ACC112 (cell line): ENCODE results near the gene DEPP1.
A peak's percentile ranks its signal among the peaks of the same experiment; 100 is the strongest.

Experiments used
- H2AFZ ChIP-seq: fragments of 200-600 bp; sonication (generic); one replicate; pipeline ENCODE4 v1.6.0; 2017; ENCODE audit warnings: antibody characterized with exemption, low read length; ENCODE audit not compliant: unreplicated experiment
- H3K27ac ChIP-seq: fragments of 200-600 bp; sonication (generic); 2 replicates; pipeline ENCODE4 v1.5.1; 2014; ENCODE audit warnings: low read depth, mild to moderate bottlenecking, antibody characterized with exemption, low read length, moderate library complexity
- H3K27me3 ChIP-seq: fragments of 200-600 bp; sonication (generic); 2 replicates; pipeline ENCODE4 v1.6.1; 2014; ENCODE audit warnings: mild to moderate bottlenecking, antibody characterized with exemption, low read length, moderate library complexity, mixed read lengths; ENCODE audit not compliant: insufficient read depth
- H3K36me3 ChIP-seq: fragments of 200-600 bp; sonication (generic); 2 replicates; pipeline ENCODE4 v1.6.1; 2016; ENCODE audit warnings: mild to moderate bottlenecking, antibody characterized with exemption, low read length, moderate library complexity, mixed read lengths; ENCODE audit not compliant: insufficient read depth
- H3K4me1 ChIP-seq: fragments of 200-600 bp; sonication (generic); one replicate; pipeline ENCODE4 v1.6.1; 2016; ENCODE audit warnings: low read length, mixed read lengths; ENCODE audit not compliant: insufficient read depth, unreplicated experiment, control insufficient read depth
- H3K4me3 ChIP-seq: fragments of 200-600 bp; sonication (generic); 2 replicates; pipeline ENCODE4 v1.5.1; 2014; ENCODE audit warnings: mild to moderate bottlenecking, low read depth, low read length
- H3K79me2 ChIP-seq: fragments of 200-600 bp; sonication (generic); one replicate; pipeline ENCODE4 v1.6.0; 2016; ENCODE audit warnings: low read length; ENCODE audit not compliant: control insufficient read depth, unreplicated experiment, insufficient read depth

The DEPP1 gene

DNA sequence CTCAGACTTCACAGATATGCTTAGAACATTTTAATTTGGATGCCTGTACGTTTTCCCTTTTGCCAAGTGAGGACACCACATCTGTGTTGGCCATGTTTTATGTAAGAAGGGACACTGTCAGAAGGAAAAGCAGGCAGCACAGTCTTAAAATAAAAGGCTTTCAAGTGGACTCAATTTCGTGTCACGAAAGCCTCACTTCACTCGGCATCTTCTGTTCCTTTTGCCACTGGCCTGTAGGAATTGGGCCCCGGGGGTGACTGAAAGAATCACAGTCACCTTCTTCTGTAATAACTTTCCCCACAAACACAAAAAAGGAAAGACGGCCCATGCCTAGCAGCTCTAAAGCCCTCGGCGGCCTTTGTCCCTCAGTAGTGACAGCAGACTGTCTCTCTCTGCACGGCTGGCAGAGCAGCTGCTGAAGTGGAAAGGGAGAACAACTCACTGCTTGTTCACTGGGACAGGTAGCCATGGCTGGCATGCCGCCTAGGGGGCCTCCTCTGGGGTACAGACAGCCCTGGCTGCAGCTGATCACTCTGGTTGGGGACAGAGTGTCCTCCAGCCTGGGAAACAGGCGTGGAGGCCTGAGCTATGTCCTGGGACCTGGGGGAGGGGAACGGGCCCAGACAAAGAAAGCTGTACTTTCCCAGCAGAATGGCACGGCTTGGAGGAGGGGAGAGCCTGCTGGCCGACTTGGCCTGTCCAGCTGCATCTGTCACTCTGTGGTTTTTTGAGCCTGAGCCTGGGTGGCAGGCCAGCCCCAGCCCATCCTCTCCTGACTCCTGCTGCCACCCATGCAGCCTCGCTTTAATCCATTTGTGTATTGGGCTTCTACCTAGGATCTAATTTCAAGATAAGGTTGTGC, 14.6 kb downstream of the DEPP1 start:
- Histone ChIP-seq H3K27me3 (no peaks in the 10 kb centered on the region), H2AFZ (no peak overlapping the region), H3K4me3 (no peak overlapping the region), H3K79me2 (no peaks in the 10 kb centered on the region), H3K36me3 (no peaks in the 10 kb centered on the region), H3K27ac (no peak overlapping the region), H3K4me1 (peaks cover 48% of the 10 kb centered on the region)

DNA sequence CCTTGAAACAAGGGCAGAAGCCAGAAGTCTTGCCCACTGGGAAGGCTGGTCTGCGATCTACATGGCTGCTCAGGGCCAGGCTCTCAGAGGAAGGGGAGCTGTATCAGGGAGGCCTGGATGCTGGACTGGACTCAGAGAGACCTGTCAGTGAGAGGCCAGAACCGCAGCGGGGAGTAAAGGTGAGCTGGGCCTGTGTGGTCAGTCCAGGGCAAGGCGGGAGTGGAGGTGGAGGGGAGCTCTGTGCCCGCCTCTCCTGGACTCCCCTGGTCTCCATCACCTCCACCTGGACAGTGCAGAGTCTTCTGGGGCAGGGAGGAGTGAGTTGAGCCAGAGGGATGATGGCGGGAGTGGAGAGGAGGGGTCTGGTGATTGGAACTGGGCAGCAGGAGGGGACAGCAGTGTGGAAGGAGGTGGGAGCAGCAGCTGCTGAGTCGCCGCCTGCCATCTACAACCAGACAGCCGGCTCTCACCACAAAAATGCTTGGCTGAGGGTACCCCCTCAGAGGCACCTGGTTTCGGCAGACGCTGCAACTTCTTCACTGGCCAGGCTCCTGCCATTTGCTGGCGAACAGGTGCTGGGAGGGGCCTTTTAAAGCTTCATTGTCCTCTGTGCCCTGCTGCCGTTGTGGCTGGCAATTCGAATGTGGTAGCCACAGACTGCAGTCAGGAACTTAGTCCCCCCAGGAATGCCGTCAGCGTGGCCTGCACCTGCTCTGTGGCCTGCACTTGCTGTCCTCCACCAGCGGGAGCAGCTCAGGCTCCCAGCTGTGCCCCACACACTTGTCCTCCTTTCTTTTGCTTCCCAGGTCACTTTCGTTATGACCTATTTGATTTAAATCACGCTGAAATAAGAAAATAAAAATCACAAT, 15.5 kb downstream of the DEPP1 start:
- Histone ChIP-seq H3K79me2 (no peaks in the 10 kb centered on the region), H3K27ac (no peak overlapping the region), H2AFZ (no peak overlapping the region), H3K36me3 (no peaks in the 10 kb centered on the region), H3K4me3 (no peak overlapping the region), H3K4me1 (peaks cover 48% of the 10 kb centered on the region), H3K27me3 (no peaks in the 10 kb centered on the region)

DNA sequence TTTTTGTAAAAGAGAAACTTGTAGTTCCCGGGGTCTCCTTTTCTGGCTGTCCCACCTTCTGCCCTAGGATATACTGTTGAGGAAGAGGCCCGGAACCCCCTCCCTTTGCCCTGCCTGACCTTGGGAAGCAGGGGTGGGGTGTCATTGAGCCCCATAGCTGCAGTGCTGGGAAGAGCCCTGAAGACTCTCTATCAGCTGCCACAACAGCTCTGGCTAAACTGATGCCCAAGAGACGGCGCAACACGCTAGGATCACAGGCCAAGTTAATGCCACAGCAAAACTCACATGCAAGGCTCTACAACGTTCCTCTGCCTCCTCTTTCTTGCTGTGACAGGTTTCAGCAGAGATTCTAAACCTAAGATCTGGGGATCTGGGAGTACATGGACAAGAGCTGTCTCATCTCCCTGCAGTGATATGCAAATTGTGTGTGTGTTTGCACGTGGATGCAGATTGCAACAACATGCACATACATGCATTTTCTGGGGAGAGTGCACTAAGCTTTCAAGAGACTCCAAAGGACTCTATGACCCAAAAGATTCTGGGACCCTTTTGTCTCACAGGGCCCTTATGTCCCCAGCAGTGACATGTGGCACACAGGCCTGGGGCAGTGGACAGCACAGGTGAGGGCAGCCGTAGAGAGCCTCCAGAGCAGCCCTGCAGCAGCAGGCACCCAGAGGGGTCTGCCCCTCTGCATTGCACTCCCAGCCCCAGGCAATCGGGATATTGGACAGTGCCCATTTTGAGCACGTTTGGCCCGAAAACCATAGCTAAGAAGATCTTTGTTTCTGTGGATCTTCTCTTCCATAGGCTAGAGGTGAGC, 16.5 kb downstream of the DEPP1 start:
- no peak overlapping the region for H3K4me3 ChIP-seq
- no peaks in the 10 kb centered on the region for H3K27me3 ChIP-seq
- H2AFZ ChIP-seq: no peak overlapping the region
- H3K27ac ChIP-seq: no peak overlapping the region
- H3K36me3 ChIP-seq: no peaks in the 10 kb centered on the region
- H3K79me2 ChIP-seq: no peaks in the 10 kb centered on the region
- peaks cover 47% of the 10 kb centered on the region for H3K4me1 ChIP-seq

DNA sequence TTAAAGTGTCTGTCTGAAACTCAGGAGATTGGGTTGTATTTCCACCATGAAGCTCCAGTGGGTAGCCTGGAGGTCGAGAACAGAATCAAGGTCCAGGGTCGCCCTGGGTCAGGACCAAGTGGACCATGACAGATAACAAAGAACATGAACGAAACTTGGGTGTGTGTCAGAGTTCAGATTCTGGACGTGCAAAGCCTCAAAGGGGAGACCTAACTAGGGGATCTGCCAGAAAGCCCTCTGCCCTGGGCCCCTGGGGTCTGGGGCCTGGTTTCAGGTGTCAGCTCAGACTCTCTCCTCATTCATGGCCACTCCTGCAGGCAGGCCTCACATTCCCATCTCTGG, 17.4 kb downstream of the DEPP1 start:
- H3K4me3 ChIP-seq: no peak overlapping the region
- no peaks in the 10 kb centered on the region for H3K27me3 ChIP-seq
- H3K4me1 ChIP-seq: peaks cover 42% of the 10 kb centered on the region
- H3K79me2 ChIP-seq: no peaks in the 10 kb centered on the region
- H3K36me3 ChIP-seq: no peaks in the 10 kb centered on the region
- no peak overlapping the region for H3K27ac ChIP-seq
- H2AFZ ChIP-seq: no peak overlapping the region

DNA sequence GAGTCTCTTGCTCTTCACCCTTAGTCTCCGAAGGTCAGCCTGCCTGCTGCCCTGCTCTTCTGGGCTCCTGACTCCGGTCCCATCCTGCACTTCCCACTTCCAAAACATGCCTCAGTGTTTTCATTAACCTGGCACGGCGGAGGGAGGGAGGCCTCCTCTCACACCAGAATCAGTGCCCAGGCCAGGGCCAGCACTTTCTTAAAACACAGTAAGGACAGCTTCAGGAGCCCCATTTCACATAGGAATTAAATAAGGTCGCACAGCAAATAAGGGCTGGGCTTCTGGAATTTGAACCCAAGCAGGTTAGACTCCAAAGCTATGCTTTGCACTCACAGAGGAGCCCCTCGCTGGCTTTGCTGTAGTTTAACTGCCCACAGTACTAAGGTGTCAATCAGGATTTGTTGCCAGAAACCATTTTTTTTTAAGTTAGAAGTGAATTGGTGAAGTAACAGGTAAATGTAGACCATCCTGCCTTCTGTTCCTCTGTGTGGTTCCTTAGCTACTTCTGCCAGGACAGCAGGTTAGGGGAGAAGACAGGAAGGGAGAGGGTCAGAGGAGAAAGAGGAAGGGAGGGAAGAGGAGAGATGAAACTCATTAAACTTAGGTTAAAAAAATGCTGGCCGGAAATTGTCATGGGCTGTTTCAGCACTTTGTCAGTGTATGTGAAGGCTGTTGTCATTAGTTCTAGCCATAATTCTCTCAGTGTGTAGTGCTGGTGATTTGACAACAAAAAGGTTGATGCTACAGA, 18.0 kb downstream of the DEPP1 start:
- Histone ChIP-seq H3K4me1 (peaks cover 37% of the 10 kb centered on the region), H3K4me3 (peak overlapping the region; percentile 83), H3K79me2 (no peaks in the 10 kb centered on the region), H2AFZ (peak overlapping the region; percentile 70), H3K27me3 (no peaks in the 10 kb centered on the region), H3K27ac (no peak overlapping the region), H3K36me3 (no peaks in the 10 kb centered on the region)

DNA sequence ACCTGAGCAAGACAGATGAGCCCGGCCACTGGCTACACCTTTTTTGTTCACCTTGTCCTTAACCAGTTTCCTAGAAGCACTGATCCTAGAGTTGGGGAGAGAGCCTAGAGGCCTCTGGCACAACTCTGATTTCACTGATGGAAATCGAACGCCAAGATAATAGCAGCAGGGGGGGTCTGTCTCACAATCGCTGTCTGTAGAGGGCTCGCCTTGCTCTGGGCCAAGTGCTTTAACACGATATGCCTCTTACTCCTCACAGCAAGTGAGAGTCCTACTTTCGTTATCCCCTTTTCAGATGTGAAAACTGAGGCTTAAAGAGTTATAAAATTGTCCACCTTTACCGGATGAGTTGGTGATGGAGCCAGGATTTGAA, 18.5 kb downstream of the DEPP1 start:
- Histone ChIP-seq H3K79me2 (no peaks in the 10 kb centered on the region), H3K4me1 (peaks cover 36% of the 10 kb centered on the region), H3K36me3 (no peaks in the 10 kb centered on the region), H2AFZ (peak overlapping the region; percentile 70), H3K27me3 (no peaks in the 10 kb centered on the region), H3K27ac (no peak overlapping the region), H3K4me3 (peak overlapping the region; percentile 83)

DNA sequence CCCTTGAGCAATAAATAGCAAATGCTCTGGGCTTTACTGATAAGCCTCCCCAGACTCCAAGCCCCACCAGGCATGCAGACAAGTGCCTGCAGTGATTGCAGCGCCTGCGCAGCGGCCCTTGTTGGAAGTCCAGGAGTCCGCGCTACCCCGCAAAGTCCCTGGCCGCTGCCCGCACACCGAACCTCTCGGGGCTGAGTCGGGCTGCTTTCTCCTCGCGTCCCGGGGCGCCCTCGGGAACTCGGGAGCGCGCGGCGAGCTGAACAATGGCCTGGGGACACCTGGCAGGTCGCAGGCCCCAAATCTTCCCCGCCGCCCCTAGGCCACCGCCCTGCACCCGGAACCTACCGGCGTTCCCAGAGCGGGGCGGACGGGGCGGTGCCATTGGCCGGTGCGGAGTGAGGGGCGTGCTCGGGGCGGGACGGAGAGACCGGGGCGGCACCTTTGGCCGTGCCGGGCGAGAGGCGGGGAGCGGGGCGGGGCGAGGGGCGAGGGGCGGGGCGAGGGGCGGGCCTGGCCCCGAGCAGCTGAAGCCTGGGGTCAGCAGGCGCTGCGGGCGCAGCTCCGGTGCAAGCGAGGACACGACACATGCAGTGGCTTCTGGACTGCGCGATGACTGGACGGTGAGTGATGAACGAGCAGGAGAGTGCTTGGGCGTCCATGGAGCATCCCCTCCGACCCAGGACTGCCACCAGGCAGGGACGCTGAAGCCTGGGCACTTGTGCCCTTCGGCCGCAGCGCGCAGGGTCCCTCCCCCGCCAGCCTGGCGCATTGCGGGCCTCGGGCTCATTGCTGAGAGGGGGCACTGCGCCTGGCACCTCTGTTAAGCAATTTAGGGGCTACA, 19.1 kb downstream of the DEPP1 start, which contains the start of gene RASSF4:
TSS of gene RASSF4 (plus strand) at position 556 of the 841 bp plus-strand sequence. CDS start 10,401 bp downstream, outside the sequence.
- Histone ChIP-seq H3K4me1 (peaks cover 33% of the 10 kb centered on the region), H3K36me3 (no peaks in the 10 kb centered on the region), H2AFZ (peak within 1 kb of the TSS; percentile 74), H3K27me3 (no peaks in the 10 kb centered on the region), H3K79me2 (no peaks in the 10 kb centered on the region), H3K4me3 (peak within 1 kb of the TSS; percentile 83), H3K27ac (no peak within 1 kb of the TSS)

DNA sequence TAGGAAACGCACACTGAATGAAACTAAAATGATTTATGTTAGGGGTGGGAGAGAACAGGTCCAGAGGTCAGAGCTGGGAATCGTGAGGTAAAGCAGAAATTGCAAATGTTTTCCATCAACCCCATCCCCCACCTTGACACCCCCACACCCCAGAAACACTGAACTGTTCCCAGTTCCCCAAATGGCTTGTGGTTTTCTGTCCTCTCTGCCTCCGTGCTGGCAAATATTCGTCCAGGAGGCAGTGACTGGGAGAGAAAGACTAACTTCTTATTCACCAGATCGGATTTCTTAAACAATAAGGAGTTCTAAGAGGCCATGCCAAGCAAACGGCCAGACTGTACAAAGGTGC, 19.7 kb downstream of the DEPP1 start:
- Histone ChIP-seq H3K36me3 (no peaks in the 10 kb centered on the region), H3K79me2 (no peaks in the 10 kb centered on the region), H3K4me3 (peak overlapping the region; percentile 83), H3K27me3 (no peaks in the 10 kb centered on the region), H3K27ac (no peak overlapping the region), H2AFZ (peak overlapping the region; percentile 74), H3K4me1 (peaks cover 27% of the 10 kb centered on the region)

DNA sequence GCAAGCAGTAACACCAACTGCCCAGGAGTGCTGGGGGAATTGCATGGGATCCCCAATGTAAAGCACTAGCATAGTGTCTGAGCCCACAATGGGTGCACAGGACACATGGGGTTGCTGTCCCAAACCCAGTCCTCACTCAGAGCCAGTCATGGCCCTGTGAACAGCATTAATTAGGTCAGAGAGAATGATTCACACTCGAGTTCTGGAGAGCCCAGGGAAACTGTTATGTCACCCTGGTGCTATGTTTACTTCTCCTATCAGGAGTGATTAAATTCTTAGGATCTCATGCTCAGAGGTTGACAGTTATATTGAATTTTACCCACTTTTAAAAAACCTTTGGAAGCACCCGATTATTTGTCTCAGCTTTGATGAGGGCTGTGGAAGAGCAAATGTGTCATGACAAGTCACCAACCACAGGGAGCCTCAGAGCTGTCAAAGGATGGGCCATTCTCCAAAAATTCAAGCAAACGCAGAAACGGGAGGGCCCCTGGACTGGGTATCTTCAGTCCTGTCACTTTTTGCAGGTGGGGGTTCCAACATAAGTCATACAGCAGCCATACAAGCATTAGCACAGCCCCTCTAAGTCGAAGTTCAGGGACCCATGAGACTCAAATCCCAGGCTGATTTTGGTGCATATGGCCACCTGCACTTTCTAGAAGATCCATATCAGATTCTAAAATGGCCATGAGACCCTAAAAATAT, 20.3 kb downstream of the DEPP1 start:
- Histone ChIP-seq H3K4me1 (peaks cover 25% of the 10 kb centered on the region), H3K27me3 (no peaks in the 10 kb centered on the region), H3K4me3 (peak overlapping the region; percentile 83), H2AFZ (no peak overlapping the region), H3K36me3 (no peaks in the 10 kb centered on the region), H3K27ac (no peak overlapping the region), H3K79me2 (no peaks in the 10 kb centered on the region)
